GM12878 (cell line): Measurements from ENCODE around the gene IGFBP2. TPM values are rescaled to one million over a fixed set of nuclear protein-coding genes. Genes with fewer than 3 reads are reported as not detected.

Source experiments
- ATAC-seq: fragments of 200-7000 bp; cut with Tn5 transposase; 3 replicates; pipeline ENCODE4 v1.9.1; 2020; ENCODE audit warnings: mild to moderate bottlenecking, moderate library complexity
- BruUV-seq: library from RNA; stranded (reverse); fragments of 400-500 nt; replicated peaks from 2 replicates; lab custom pipeline; 2021; lab: Mats Ljungman, UMichigan
- CTCF ChIA-PET: fragments of 300-600 bp; sonication (Branson Sonifier 250); formaldehyde crosslinking; extraction: SDS; loops from one replicate; lab custom pipeline; 2021; ENCODE audit warnings: inconsistent platforms; lab: Yijun Ruan, JAX
- POLR2A ChIA-PET: fragments of 350-600 bp; formaldehyde crosslinking; extraction: SDS; loops from one replicate; lab custom pipeline; 2021; ENCODE audit warnings: inconsistent platforms; lab: Charles Lee
- RAD21 ChIA-PET: fragments of 300-600 bp; sonication (Branson Sonifier 250); formaldehyde crosslinking; loops from one replicate; lab custom pipeline; 2023; ENCODE audit warnings: antibody characterized with exemption; ENCODE audit not compliant: unreplicated experiment; lab: Charles Lee
- SMC1A ChIA-PET: fragments of 300-600 bp; sonication (Branson Sonifier 250); formaldehyde crosslinking; loops from one replicate; lab custom pipeline; 2023; ENCODE audit not compliant: unreplicated experiment, uncharacterized antibody; lab: Charles Lee
- DNase-seq: peaks from one replicate; pipeline ENCODE4 v3.0.0-alpha.2; 2011; ENCODE audit warnings: low read depth, low spot score
- FAIRE-seq: peaks from 3 replicates; lab custom pipeline; 2011; peaks lifted over from hg19 to GRCh38; lab: Jason Lieb, UNC
- H2AFZ ChIP-seq: 2 replicates; pipeline ENCODE4 v1.6.0; 2011; ENCODE audit warnings: low read depth, low read length, control low read depth; ENCODE audit not compliant: control insufficient read depth
- H3K27ac ChIP-seq: 2 replicates; pipeline ENCODE4 v1.5.1; 2011; ENCODE audit warnings: control low read depth; ENCODE audit not compliant: control insufficient read depth, insufficient read depth
- H3K27me3 ChIP-seq, 2 experiments: replicated peaks in 1 of 2; 2 replicates each; pipeline versions ENCODE4 v1.6.0 to v1.6.1; 2011; ENCODE audit warnings: low read length in 1 of 2; ENCODE audit not compliant: control insufficient read depth in 2 of 2, insufficient read depth in 2 of 2
- H3K36me3 ChIP-seq, 2 experiments: 2 replicates each; pipeline ENCODE4 v1.5.1; 2011; ENCODE audit warnings: low read length in 1 of 2; ENCODE audit not compliant: control insufficient read depth in 2 of 2, insufficient read depth in 2 of 2
- H3K4me1 ChIP-seq: 2 replicates; pipeline ENCODE4 v1.6.1; 2011; ENCODE audit warnings: mild to moderate bottlenecking, low read length, moderate library complexity, mixed read lengths; ENCODE audit not compliant: control insufficient read depth, insufficient read depth
- H3K4me2 ChIP-seq: 2 replicates; pipeline ENCODE4 v1.6.0; 2011; ENCODE audit warnings: control low read depth; ENCODE audit not compliant: control insufficient read depth, insufficient read depth
- H3K4me3 ChIP-seq: fragments of 200-600 bp; sonication (generic); 2 replicates; pipeline ENCODE4 v1.5.1; 2016
- H3K79me2 ChIP-seq: 2 replicates; pipeline ENCODE4 v1.6.0; 2011; ENCODE audit warnings: low read length; ENCODE audit not compliant: control insufficient read depth, insufficient read depth
- H3K9ac ChIP-seq: 2 replicates; pipeline ENCODE4 v1.8.0; 2011; ENCODE audit warnings: low read length, control low read depth, mixed read lengths; ENCODE audit not compliant: control insufficient read depth, insufficient read depth
- H3K9me3 ChIP-seq: replicated peaks from 3 replicates; pipeline ENCODE4 v1.5.1; 2011; ENCODE audit warnings: mild to moderate bottlenecking, low read length; ENCODE audit not compliant: control insufficient read depth, insufficient read depth
- H4K20me1 ChIP-seq: 2 replicates; pipeline ENCODE4 v1.6.0; 2011; ENCODE audit not compliant: control insufficient read depth, insufficient read depth
- IKZF1 ChIP-seq: fragments of 450-650 bp; conservative IDR thresholded peaks from 2 replicates; pipeline ENCODE4 v1.6.1; 2017; ENCODE audit warnings: antibody characterized with exemption, mild to moderate bottlenecking
- KLF5 ChIP-seq: fragments of 450-650 bp; IDR thresholded peaks from 2 replicates; pipeline ENCODE4 v1.6.1; 2014; ENCODE audit warnings: mild to moderate bottlenecking; ENCODE audit not compliant: partially characterized antibody
- MTA3 ChIP-seq: IDR thresholded peaks from 2 replicates; pipeline ENCODE4 v1.6.1; 2012; ENCODE audit warnings: low read length, inconsistent platforms, borderline replicate concordance
- MXI1 ChIP-seq: fragments of 150-350 bp; IDR thresholded peaks from 2 replicates; pipeline ENCODE4 v1.6.1; 2011; ENCODE audit warnings: low read depth, mild to moderate bottlenecking, inconsistent platforms, low read length, improper control_type of control experiment
- TCF12 ChIP-seq: IDR thresholded peaks from 2 replicates; pipeline ENCODE4 v1.6.1; 2011; ENCODE audit warnings: low read depth, mild to moderate bottlenecking, low read length
- TCF3 ChIP-seq: IDR thresholded peaks from 2 replicates; pipeline ENCODE4 v1.6.1; 2012; ENCODE audit warnings: low read depth, mild to moderate bottlenecking, low read length, borderline replicate concordance; ENCODE audit not compliant: insufficient read depth
- TCF7 ChIP-seq: IDR thresholded peaks from 2 replicates; pipeline ENCODE4 v1.6.1; 2014; ENCODE audit warnings: antibody characterized with exemption, borderline replicate concordance
- YBX1 ChIP-seq: fragments of 450-650 bp; IDR thresholded peaks from 2 replicates; pipeline ENCODE4 v1.6.1; 2016; ENCODE audit warnings: antibody characterized with exemption
- ZNF622 ChIP-seq: fragments of 450-650 bp; IDR thresholded peaks from 2 replicates; pipeline ENCODE4 v1.6.1; 2017; ENCODE audit warnings: mild to moderate bottlenecking, inconsistent platforms
- WGBS: methylation state at CpG from one replicate; pipeline ENCODE4 v1.1.6; 2016; ENCODE audit warnings: low lambda C conversion rate; ENCODE audit not compliant: insufficient replicate concordance, insufficient coverage; ENCODE audit errors: missing lambda C conversion rate; 5-methylcytosine and 5-hydroxymethylcytosine counted together
- in situ Hi-C: fragments of 300-500 bp; cut with MboI; formaldehyde crosslinking; loops from 9 replicates; pipeline ENCODE4 v1.14.3; 2018; ENCODE audit warnings: mixed read lengths
- intact Hi-C: fragments of 100-400 bp; cut with micrococcal nuclease; formaldehyde crosslinking; loops from one replicate; pipeline ENCODE4 v1.14.2; 2022; ENCODE audit not compliant: unreplicated experiment
- polyA plus RNA-seq, 11 experiments: library from polyadenylated mRNA; depleted of rRNA in 4 of 11; unstranded in 6 of 11; stranded (reverse) in 5 of 11; fragments of >200 nt; fragmentation: Nextera tagmentation in 4 of 11; fragmentation: Illumina TruSeq in 1 of 11; extraction: Ambion mirVana in 4 of 11; extraction: Trizol in 1 of 11; gene quantifications; 1 replicate in 1 of 11; 2 replicates in 10 of 11; pipeline versions ENCODE4 v1.2.1 to v1.2.3, GENCODE V29; 2011 to 2016; ENCODE audit warnings: inconsistent platforms in 2 of 11, missing spikeins in 2 of 11, low read depth in 1 of 11
- total RNA-seq, 4 experiments: library from RNA; depleted of rRNA in 3 of 4; stranded (reverse); fragments of >200 nt in 3 of 4; fragmentation: Illumina TruSeq in 1 of 4; extraction: Trizol in 1 of 4; gene quantifications; 2 replicates each; pipeline versions ENCODE4 v1.2.1 to v1.2.3, GENCODE V29; 2013 to 2021
- TF ChIP-seq, protein P1 (sequence below): fragments of 450-650 bp; IDR thresholded peaks from 2 replicates; pipeline ENCODE4 v1.6.1; 2017; ENCODE audit warnings: mild to moderate bottlenecking, low read depth, inconsistent platforms; ENCODE audit not compliant: poor library complexity, severe bottlenecking

The IGFBP2 gene
- total and polyA plus RNA-seq, 10 of the 15 experiments (the other 5 are each of a cell fraction or from before 2014, with no cell fraction given), result 0.11 to 1.5 (median 0.38) TPM; not detected in 5

DNA sequence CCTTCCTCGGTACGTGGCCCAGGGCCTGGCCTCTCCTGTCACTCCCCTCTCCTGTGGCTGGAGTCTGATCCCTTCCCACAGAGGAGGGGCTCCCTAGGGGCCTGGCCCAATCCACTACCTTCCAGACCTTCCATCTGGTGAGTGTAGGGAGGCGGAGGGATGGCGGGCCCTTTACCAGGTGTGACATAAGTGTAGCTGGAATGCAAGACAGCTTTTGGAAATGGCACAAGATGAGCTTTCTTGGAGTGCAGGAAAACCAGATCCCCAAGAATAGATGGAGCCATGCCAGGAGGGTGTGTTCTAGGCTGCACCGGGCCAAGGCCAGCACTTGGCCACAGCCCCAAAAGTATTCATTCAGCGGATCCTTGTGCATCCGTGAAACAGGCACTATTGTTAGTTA, 32.0 kb downstream of the IGFBP2 start:
- WGBS, result 58% methylated on average over 7 of the region's 7 CpGs
- RAD21 ChIA-PET, result interaction anchor here (1.0 to 12.2 kb wide), 5 partner anchors 8 to 556 kb away, joined by 3 to 239 read pairs (median 5); partner anchors contain the start of genes RPL37A and XRCC5
- no peak for FAIRE-seq
- no peak for DNase-seq
- H3K9ac ChIP-seq, result no peak overlapping the region
- no peak overlapping the region for H3K27ac ChIP-seq
- H3K36me3 ChIP-seq, result no peaks in the 10 kb centered on the region
- in situ Hi-C loops (loop anchor here (5.0 to 10.0 kb wide), 3 partner anchors 148 to 720 kb away; no protein-coding TSS in a partner anchor), intact Hi-C loops (loop anchor here (10.0 kb wide), 3 partner anchors 250 to 630 kb away; partner anchors contain the start of gene SMARCAL1)
- SMC1A ChIA-PET, result interaction anchor here (0.9 to 12.7 kb wide), 6 partner anchors 13 to 443 kb away, joined by 3 to 226 read pairs (median 4); no protein-coding TSS in a partner anchor
- H3K79me2 ChIP-seq, result no peaks in the 10 kb centered on the region
- H3K9me3 ChIP-seq, result no peaks in the 10 kb centered on the region
- POLR2A ChIA-PET, result no interaction called here
- TF ChIP-seq IKZF1 (no peak), TCF7 (no peak), TCF3 (no peak), TCF12 (no peak), ZNF622 (no peak), MXI1 (no peak), YBX1 (no peak), KLF5 (no peak), MTA3 (no peak)
- TF ChIP-seq, protein P1, sequence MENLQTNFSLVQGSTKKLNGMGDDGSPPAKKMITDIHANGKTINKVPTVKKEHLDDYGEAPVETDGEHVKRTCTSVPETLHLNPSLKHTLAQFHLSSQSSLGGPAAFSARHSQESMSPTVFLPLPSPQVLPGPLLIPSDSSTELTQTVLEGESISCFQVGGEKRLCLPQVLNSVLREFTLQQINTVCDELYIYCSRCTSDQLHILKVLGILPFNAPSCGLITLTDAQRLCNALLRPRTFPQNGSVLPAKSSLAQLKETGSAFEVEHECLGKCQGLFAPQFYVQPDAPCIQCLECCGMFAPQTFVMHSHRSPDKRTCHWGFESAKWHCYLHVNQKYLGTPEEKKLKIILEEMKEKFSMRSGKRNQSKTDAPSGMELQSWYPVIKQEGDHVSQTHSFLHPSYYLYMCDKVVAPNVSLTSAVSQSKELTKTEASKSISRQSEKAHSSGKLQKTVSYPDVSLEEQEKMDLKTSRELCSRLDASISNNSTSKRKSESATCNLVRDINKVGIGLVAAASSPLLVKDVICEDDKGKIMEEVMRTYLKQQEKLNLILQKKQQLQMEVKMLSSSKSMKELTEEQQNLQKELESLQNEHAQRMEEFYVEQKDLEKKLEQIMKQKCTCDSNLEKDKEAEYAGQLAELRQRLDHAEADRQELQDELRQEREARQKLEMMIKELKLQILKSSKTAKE, result no peak
- CTCF ChIA-PET, result interaction anchor here (1.0 to 14.2 kb wide), 10 partner anchors 10 to 531 kb away, joined by 3 to 475 read pairs (median 4); no protein-coding TSS in a partner anchor
- no TSS peak for BruUV-seq
- no peak overlapping the region for H2AFZ ChIP-seq
- H3K4me2 ChIP-seq, result no peak overlapping the region
- H3K4me3 ChIP-seq, result no peak overlapping the region
- no peak for ATAC-seq
- H3K27me3 ChIP-seq, result peaks cover 0 to 2% of the 10 kb centered on the region in 2 experiments; a peak in 2 of 4 replicates
- H4K20me1 ChIP-seq, result no peaks in the 10 kb centered on the region
- H3K4me1 ChIP-seq, result no peaks in the 10 kb centered on the region
